RKO (cell line): Measurements from ENCODE around the gene HMGB2.

Source experiments
- DNase-seq: peaks from one replicate; pipeline ENCODE4 v3.0.0-alpha.2; 2016; ENCODE audit warnings: low spot score

The HMGB2 gene

DNA sequence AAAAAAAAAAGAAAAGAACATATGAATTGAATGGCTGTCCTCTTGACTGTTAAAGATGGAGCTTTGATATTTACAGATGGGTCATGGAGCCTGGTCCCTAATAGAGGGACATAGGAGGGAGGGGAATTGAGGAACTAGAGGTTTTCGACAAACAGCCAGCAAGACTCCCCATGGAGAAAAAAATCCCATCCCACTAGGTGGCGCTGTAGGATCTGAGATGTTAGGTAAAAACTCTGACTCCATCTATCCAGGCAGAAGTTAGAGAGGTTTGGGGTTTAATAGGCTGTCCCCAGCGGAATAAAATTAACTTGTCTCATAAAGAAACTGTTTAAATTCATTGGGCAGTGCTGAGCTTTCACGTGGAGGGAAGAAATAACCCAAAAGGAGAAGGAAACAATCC, 45.9 kb downstream of the HMGB2 start:
- DNase-seq, result peak; percentile 55

DNA sequence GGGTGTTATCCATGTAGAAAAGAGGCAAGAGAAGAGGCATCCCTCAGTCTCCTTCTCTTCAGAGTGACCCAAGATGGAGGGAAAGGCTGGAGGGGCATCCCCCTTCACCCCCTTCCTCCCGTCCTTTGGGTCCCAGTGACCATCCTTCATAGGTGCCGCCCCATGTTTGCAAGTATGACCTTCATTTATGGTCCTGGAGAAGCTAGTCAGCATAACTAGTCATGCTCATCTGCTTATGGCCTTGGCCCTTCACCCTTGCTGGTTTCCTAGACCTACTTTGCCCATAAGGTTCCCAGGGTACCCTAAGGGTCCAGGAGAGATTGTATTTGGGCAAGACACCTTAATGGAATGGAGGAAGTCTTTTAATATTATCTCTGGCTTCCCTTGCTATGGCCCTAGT, 46.7 kb downstream of the HMGB2 start:
- no peak for DNase-seq

- no peak for DNase-seq
These were observed 49.7 kb downstream of the HMGB2 start for GRCh38 chr4:173284463-173284862.

DNA sequence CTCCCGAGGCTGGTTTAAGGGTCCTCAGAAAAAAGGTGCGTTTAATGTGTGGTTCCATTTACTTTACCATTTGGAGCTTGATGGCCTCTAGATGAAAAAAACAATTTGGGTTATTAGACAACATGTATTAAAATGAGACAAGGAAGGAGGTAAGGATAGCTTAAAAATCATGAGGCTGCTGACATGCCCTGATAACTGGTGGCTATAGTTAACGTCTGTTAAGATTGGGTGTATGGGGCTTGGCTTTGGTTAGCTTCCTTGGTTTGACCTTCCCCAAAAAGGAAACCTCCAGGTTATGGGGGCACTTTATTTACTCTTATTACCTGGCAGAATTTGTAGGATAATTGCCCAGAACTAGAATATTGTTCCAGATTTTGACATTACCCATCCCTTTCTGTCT, 51.5 kb downstream of the HMGB2 start:
- no peak for DNase-seq

DNA sequence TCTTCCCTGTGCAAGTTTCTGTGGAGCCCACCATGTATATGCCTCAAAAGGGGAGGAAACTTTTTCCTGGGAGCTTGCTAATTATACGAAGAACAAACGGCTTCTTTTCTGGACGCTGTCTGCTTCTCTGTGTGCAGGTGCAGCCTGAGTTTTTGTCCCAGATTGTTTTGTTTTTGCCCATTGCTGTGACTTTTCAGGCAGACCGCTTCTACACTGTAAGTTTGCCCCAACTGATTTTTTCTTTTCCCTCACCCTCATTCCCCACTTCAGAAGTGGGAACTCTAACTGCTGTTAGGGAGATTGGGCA, 51.9 kb downstream of the HMGB2 start:
- no peak for DNase-seq

DNA sequence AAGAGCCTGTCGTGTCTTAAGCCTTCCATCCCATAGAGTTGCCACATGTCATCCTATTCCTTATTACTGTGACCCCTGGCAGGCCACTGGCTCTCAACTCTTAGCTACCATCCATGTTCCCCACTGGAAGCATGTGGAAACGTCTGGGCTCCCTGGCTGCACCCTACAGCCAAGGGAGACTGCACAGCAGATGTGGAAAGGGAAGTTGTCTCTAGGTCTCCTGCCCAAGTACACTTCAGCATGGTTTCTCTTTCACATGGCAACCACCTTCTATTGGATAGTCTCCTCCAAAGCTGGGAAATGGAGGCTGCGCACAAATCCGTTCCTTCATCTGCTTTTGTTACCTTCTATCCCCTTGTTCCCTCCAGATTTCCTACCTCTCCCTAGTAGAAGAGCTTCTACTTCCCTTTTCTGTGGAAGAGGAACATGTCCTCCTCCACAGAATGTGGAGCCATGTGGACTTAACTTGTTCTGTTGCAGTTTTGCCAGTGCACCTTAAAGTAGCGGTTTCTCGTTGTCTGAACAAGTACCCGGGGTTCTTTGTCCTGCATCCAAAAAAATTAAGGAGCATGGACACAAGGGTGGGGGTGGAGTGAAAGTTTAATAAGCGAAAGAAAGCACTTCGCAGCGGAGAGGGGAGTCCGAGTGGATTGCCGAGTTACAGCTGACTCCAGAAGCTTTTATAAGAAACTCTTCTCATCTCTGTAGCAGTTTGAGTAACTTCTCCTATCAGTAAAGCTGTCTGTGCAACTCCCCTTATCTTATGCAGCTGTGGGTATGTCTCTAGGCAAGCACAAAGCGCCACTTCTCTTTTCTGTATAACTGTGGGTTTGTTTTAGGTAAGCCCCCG, 52.5 kb downstream of the HMGB2 start:
- DNase-seq, result no peak
